ENCODE results near the gene CABP1. TPM values are rescaled to one million over a fixed set of nuclear protein-coding genes. Genes with fewer than 3 reads are reported as not detected.

Gene CABP1
- total RNA-seq, 4 donors from 2014 or later, result 1.8 to 2.5 (median 2.5) TPM; not detected in 1

- DNase-seq (ENCODE audit: extremely low spot score), result no peak
- no peak overlapping the region for H3K27ac ChIP-seq (replicated peaks in 1 of 4)
Observed at GRCh38 chr12:120713861-120714482, 73.5 kb downstream of the CABP1 start.

More at GRCh38 chr12:120713861-120714482, 73.5 kb downstream of the CABP1 start:
- Histone ChIP-seq H3K4me3 (no peak overlapping the region), H3K36me3 (peaks cover 26 to 59% (median 56%) of the 10 kb centered on the region in 4 donors), H3K4me1 (peaks cover 17 to 37% (median 34%) of the 10 kb centered on the region in 4 donors), H3K9me3 (no peaks in the 10 kb centered on the region), H3K27me3 (no peaks in the 10 kb centered on the region)
- intact Hi-C loops (cut with DNase I), result loop anchor here (2.0 kb wide), 2 partner anchors 65 to 131 kb away; no protein-coding TSS in a partner anchor
- TF ChIP-seq POLR2A (IDR thresholded peaks at IDR 0.05; ENCODE audit: low read depth) (no peak), EP300 (IDR thresholded peaks at IDR 0.05) (no peak), CTCF (IDR thresholded peaks at IDR 0.05) (peak; percentile 82 to 85 (median 82)), POLR2AphosphoS5 (IDR thresholded peaks at IDR 0.05) (peak in 1 of 2 donors; percentile 34)
- WGBS, result 17% methylated on average over 4 of the region's 4 CpGs

Other genes starting within 250 kb of the CABP1 start
- gene COX6A1, start 202.5 kb upstream of the CABP1 start, total RNA-seq, result 100 to 1,000 TPM; 499 to 689 (median 548) TPM
- 10 to 100 TPM in 3 of 4 donors, 1 to 10 TPM in 1; 9.8 to 17.7 (median 10.7) TPM for gene TRIAP1, start 194.2 kb upstream of the CABP1 start, total RNA-seq
- 10 to 100 TPM; 18.5 to 24.0 (median 20.2) TPM for gene GATC, start 194.2 kb upstream of the CABP1 start, total RNA-seq
- 10 to 100 TPM; 52.7 to 60.2 (median 54.7) TPM for gene SRSF9, start 170.9 kb upstream of the CABP1 start, total RNA-seq
- gene DYNLL1, start 144.5 kb upstream of the CABP1 start, total RNA-seq, result 100 to 1,000 TPM; 229 to 289 (median 269) TPM
- 10 to 100 TPM; 12.1 to 25.3 (median 21.4) TPM for gene COQ5, start 111.5 kb upstream of the CABP1 start, total RNA-seq
- 100 to 1,000 TPM; 160 to 296 (median 175) TPM for gene RNF10, start 106.3 kb upstream of the CABP1 start, total RNA-seq
- 10 to 100 TPM; 20.7 to 36.1 (median 23.1) TPM for gene POP5, start 59.2 kb upstream of the CABP1 start, total RNA-seq
- 10 to 100 TPM; 37.8 to 55.5 (median 46.3) TPM for gene MLEC, start 46.5 kb downstream of the CABP1 start, total RNA-seq
- 10 to 100 TPM; 20.0 to 30.8 (median 28.5) TPM for gene UNC119B, start 69.8 kb downstream of the CABP1 start, total RNA-seq
- gene ACADS, start 85.2 kb downstream of the CABP1 start, total RNA-seq, result 10 to 100 TPM; 31.6 to 64.2 (median 46.0) TPM